GM12864 (cell line): ENCODE results near the gene BAZ2A.

ENCODE experiments used
- DNase-seq: peaks from one replicate; pipeline ENCODE4 v3.0.0-alpha.2; 2011; ENCODE audit warnings: low read depth
- H3K4me3 ChIP-seq: 2 replicates; pipeline ENCODE4 v1.5.1; 2011; ENCODE audit warnings: mild to moderate bottlenecking, low read depth, low read length, control low read depth
- CTCF ChIP-seq: IDR thresholded peaks from 2 replicates; pipeline ENCODE4 v1.5.1; 2011; ENCODE audit warnings: low read depth, mild to moderate bottlenecking, moderate library complexity, low read length, control low read depth, inconsistent platforms; ENCODE audit errors: missing control alignments

The BAZ2A gene

GRCh38 chr12:56565510-56566101, 64.5 kb downstream of the BAZ2A start:
- H3K4me3 ChIP-seq: peak overlapping the region; percentile 27
- TF ChIP-seq CTCF: no peak
- no peak for DNase-seq

GRCh38 chr12:56551070-56551469, 79.1 kb downstream of the BAZ2A start:
- DNase-seq: no peak
- H3K4me3 ChIP-seq: no peak overlapping the region
- TF ChIP-seq CTCF: no peak

- no peak overlapping the region for H3K4me3 ChIP-seq
- DNase-seq: no peak
- no peak for TF ChIP-seq CTCF
These were observed 83.4 kb downstream of the BAZ2A start for GRCh38 chr12:56546680-56547079.
